GM18870 (cell line): ENCODE data around the gene ENAM.
"Not testable (repeated sequence)": the region's sequence is repeated elsewhere in the genome, so short reads cannot be mapped to it uniquely, and the experiment has no call there.

ENCODE experiments used
- ATAC-seq: cut with Tn5 transposase; IDR thresholded peaks from one replicate; pipeline ENCODE4 v1.9.1; 2021; ENCODE audit warnings: moderate library complexity; ENCODE audit not compliant: unreplicated experiment

ENAM gene

DNA sequence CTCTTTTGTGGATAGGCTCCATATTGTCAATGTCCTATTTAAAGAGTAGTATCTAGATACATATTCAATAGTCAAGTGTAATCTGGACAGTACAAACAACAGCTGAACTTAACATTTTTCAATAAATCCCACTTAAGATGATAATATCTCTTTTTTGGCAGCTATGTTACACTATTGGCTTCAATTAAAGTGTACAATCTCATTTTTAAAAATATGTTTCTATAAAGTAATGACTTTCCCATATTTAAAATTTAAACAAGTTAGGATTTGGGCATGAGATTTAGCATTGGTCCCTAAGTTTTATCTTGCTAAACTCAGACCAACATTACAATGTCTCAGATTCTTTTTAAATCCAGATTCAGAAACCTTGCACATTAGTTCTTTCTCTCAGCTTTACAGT is 45.6 kb downstream of the ENAM start:
- no peak for ATAC-seq

- ATAC-seq: no peak
Observed at GRCh38 chr4:70674731-70675130, 46.2 kb downstream of the ENAM start.

DNA sequence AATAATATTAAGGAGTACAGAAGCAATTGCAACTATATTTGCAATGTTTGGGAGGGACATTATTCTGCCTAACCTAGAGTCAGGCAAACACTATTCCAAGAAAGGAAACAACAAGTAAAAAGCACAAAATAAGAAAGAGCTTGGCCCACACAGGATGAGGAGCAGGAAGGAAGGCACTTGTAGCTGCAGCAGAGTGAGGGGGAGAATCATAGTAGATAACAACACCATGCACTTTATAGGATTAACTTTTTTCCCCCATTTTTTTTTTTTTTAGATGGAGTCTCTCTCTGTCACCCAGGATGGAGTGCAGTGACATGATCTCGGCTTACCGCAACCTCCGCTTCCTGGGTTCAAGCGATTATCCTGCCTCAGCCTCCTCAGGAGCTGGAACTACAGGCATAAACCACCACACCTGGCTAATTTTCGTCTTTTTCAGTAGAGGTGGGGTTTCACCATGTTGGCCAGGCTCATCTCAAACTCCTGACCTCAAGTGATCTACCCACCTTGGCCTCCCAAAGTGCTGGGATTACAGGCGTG is 48.1 kb downstream of the ENAM start:
- ATAC-seq: no peak

GRCh38 chr4:70678383-70678999 is 49.9 kb downstream of the ENAM start:
- ATAC-seq: peak; percentile 75

- ATAC-seq: no peak
Observed at GRCh38 chr4:70680934-70681333, 52.4 kb downstream of the ENAM start.

DNA sequence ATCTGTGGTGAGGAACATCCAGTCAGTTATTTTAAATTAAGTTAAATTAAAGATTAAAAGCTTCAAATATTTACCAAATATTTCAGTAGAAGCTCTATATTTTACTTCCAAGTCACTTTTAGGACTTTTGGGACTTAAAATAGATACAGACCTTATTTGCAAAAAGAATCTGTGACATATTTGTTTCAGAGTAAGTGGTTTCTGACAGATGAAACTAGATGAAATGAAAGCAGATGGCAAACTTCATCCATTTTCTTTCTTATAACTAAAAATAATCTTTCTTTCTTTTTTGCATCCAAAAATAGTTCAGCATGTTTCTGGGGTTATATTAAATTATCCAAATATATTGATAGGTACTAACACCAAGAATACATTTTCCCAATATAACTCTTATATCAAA is 53.2 kb downstream of the ENAM start:
- peak; percentile 50 for ATAC-seq

DNA sequence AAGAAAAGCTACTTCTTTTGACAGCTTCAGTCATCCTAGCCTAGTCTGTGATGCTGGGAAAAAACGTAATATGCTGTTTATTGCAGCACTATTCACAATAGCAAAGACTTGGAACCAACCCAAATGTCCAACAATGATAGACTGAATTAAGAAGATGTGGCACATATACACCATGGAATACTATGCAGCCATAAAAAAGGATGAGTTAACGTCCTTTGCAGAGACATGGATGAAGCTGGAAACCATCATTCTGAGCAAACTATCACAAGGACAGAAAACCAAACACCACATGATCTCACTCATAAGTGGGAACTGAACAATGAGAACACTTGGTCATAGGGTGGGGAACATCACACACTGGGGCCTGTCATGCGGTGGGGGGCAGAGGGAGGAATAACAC is 53.6 kb downstream of the ENAM start:
- not testable (repeated sequence) for ATAC-seq

- no peak for ATAC-seq
Observed at GRCh38 chr4:70687392-70687791, 58.8 kb downstream of the ENAM start.

DNA sequence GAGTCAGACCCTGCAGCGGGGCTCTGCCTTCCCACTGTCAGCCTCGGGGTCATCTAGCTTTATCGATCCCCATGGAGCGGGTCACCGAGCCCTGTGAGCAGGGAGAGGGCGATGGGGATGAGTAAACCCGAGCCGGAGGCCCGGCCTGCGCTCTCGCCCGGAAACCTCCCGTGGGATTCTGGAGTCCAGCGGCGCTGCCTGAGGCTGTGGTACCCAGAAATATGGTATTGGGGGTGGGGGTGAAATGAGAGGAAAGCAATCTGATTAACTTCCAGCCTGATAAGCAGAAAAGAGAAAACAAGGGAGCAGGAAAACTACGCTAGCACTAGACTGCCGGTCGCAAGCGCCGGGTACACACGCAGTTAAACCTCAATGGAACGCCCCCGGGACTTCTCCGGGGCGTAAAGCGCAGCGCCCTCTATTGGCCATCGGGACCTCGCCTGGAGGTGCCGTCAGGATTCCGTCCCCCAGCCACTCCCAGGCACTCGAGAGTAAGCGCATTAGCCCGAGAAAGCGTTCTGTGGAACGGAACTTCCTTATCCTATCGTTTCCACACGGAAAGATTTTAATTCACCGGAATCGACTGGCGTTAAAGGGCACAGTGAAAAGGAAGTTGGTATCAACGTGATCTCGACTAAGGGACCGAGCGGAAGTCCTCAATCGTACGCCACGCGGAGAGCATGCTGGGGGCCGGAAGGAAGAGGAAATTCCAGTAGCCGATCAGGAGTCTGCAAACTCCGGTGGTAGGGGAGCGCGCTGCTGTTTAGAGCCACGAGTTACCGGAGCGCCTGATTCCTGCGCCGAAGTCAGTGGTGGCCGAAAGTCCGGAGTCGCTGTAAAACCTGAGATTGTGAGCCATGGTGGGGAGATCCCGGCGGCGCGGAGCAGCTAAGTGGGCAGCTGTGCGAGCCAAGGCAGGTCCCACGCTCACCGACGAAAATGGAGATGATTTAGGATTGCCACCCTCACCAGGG is 59.6 kb downstream of the ENAM start, which contains the start of gene UTP3:
UTP3 (plus strand) TSS at position 712 of the 974 bp plus-strand sequence; CDS start at position 858, 146 bp downstream.
- peak; percentile 94 for ATAC-seq

GRCh38 chr4:70688795-70689231 is 60.3 kb downstream of the ENAM start:
- no peak for ATAC-seq

DNA sequence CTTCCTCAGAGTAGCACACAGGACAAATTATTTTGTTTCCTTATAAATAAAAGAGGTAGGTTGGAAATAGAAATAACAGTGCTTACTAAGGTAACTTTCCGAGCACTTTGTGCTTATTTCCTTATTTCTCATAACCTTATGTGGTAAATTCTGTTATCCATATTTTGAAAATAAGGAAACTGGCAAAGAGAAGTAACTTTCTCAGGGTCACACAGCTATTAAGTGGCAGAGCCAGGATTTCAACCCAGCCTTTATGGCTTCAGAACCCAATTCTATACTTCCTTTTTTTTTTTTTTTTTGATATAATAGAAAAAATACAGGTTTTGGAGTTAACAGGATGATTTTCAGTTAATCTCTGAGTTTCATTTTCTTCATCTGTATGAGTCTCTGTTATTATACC is 63.1 kb downstream of the ENAM start:
- ATAC-seq: no peak

GRCh38 chr4:70694633-70695032 is 66.1 kb downstream of the ENAM start:
- not testable (repeated sequence) for ATAC-seq
